ENCODE results near the gene VIT.

DNA sequence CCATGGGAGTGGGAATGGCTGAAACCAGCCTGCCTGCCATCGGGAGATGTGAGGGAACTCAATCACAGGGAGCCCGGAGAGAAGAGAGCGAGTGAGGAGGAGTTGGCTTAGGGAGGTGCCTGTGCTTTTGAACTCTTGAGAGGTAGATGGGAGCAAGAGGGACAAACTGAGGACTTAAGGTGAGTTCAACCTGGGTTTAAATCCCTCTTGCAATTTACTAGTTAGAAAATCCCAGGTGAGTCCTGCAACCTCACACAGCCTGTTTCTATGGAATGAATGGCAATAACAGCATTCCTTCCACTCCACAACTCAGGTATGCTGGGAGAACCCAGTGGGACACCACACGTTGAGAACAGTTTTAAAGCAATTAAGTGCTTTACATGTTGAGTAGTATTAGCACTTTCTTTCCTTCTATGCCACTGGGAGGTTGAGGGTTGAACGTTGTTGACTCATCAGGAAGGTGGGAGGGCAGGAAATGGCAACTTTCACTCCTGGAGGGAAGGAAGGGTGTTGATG lies 57.3 kb downstream of the VIT start:
- TF ChIP-seq EZH2 (IDR thresholded peaks at IDR 0.05; ENCODE audit: insufficient read depth, poor library complexity, severe bottlenecking) (no peak), EZH2phosphoT487 (IDR thresholded peaks at IDR 0.05; ENCODE audit: insufficient read depth, low read depth) (no peak)

Measured in GM23248 (cell line).